ENCODE measurements around the gene RRP12.

DNA sequence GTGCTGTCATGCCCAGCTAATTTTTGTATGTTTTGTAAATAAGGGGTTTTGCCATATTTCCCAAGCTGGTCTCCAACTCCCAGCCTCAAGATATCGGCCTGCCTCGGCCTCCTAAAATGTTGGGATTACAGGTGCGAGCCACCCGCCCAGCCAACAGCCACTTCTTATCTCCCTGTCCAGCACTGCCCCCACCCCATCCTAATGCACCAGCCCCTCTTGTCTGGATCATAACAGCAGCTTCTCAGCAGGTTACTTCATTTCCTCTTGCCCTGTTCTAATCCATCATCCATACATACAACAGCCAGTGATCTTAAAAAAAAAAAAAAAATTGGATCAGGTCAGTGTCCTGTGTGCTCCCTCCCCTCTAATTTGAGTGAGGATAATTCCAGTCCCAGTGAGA lies 53.8 kb downstream of the RRP12 start:
- TF ChIP-seq, protein P1, sequence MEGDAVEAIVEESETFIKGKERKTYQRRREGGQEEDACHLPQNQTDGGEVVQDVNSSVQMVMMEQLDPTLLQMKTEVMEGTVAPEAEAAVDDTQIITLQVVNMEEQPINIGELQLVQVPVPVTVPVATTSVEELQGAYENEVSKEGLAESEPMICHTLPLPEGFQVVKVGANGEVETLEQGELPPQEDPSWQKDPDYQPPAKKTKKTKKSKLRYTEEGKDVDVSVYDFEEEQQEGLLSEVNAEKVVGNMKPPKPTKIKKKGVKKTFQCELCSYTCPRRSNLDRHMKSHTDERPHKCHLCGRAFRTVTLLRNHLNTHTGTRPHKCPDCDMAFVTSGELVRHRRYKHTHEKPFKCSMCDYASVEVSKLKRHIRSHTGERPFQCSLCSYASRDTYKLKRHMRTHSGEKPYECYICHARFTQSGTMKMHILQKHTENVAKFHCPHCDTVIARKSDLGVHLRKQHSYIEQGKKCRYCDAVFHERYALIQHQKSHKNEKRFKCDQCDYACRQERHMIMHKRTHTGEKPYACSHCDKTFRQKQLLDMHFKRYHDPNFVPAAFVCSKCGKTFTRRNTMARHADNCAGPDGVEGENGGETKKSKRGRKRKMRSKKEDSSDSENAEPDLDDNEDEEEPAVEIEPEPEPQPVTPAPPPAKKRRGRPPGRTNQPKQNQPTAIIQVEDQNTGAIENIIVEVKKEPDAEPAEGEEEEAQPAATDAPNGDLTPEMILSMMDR (IDR thresholded peaks at IDR 0.05 in 2 of 3, conservative IDR thresholded peaks at IDR 0.05 in 1 of 3; ENCODE audit: insufficient read depth in 2 of 3, low read depth in 1 of 3, low read length in 3 of 3), result no peak
- TF ChIP-seq BDP1 (IDR thresholded peaks at IDR 0.05; ENCODE audit: insufficient read depth, insufficient read length), result no peak
- TF ChIP-seq, protein P2, sequence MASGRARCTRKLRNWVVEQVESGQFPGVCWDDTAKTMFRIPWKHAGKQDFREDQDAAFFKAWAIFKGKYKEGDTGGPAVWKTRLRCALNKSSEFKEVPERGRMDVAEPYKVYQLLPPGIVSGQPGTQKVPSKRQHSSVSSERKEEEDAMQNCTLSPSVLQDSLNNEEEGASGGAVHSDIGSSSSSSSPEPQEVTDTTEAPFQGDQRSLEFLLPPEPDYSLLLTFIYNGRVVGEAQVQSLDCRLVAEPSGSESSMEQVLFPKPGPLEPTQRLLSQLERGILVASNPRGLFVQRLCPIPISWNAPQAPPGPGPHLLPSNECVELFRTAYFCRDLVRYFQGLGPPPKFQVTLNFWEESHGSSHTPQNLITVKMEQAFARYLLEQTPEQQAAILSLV (tag; IDR thresholded peaks at IDR 0.05), result no peak

All from K562 (cell line).